Measurements from ENCODE around the gene CCDC158. TPM values are rescaled to one million over a fixed set of nuclear protein-coding genes. Genes with fewer than 3 reads are reported as not detected.

The CCDC158 gene
- total RNA-seq, 1 donor from 2014 or later, result 1.1 TPM

DNA sequence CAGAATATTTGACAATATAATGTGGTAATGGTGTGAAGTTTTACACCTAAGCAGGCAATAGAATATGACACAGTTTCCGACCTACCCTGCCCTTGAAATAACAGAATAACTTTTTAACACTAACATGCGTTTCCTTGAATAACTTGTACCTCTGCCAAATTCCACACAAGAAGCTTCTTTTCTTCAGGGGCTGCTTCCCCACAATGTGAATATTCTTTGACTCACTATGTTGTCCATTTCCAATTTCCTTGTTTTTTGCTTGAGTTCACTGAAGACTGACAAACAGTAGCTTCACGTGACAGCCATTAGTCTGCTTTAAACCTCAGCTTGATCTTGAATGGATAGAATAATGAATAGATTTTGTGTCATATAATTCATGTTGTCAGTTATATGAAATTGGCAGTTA lies 28.4 kb upstream of the CCDC158 start:
- Histone ChIP-seq H3K36me3 (no peaks in the 10 kb centered on the region), H3K4me3 (no peak overlapping the region), H3K27me3 (no peaks in the 10 kb centered on the region), H3K27ac (no peak overlapping the region), H3K4me1 (peaks cover 2 to 3% of the 10 kb centered on the region in 2 donors), H3K9me3 (no peaks in the 10 kb centered on the region)
- intact Hi-C loops (cut with DNase I), result no loop called here
- TF ChIP-seq, protein P1, sequence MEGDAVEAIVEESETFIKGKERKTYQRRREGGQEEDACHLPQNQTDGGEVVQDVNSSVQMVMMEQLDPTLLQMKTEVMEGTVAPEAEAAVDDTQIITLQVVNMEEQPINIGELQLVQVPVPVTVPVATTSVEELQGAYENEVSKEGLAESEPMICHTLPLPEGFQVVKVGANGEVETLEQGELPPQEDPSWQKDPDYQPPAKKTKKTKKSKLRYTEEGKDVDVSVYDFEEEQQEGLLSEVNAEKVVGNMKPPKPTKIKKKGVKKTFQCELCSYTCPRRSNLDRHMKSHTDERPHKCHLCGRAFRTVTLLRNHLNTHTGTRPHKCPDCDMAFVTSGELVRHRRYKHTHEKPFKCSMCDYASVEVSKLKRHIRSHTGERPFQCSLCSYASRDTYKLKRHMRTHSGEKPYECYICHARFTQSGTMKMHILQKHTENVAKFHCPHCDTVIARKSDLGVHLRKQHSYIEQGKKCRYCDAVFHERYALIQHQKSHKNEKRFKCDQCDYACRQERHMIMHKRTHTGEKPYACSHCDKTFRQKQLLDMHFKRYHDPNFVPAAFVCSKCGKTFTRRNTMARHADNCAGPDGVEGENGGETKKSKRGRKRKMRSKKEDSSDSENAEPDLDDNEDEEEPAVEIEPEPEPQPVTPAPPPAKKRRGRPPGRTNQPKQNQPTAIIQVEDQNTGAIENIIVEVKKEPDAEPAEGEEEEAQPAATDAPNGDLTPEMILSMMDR (IDR thresholded peaks at IDR 0.05), result no peak
- DNase-seq (ENCODE audit: low spot score in 2 of 2), result no peak

DNA sequence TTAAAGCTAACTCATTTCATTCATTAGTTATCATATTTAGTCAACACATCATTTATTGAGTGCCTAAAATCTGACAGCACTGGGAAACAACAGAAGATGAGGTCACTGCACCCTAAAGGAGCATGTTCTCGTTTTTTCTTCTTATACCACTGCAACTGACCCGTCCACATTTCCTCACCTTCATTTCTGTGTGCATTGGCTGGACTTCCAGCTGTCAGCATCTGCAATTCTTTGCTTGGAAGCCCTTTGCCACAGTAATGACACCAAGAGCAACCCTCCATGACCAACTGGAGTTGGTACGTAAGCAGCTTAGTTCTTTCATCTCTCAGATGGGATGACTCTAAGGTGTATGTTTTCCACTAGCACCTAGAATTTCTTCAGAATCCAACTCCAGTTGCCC lies 27.3 kb upstream of the CCDC158 start:
- intact Hi-C loops (cut with DNase I), result no loop called here
- TF ChIP-seq, protein P1 (IDR thresholded peaks at IDR 0.05), result no peak
- DNase-seq (ENCODE audit: low spot score in 2 of 2), result no peak

DNA sequence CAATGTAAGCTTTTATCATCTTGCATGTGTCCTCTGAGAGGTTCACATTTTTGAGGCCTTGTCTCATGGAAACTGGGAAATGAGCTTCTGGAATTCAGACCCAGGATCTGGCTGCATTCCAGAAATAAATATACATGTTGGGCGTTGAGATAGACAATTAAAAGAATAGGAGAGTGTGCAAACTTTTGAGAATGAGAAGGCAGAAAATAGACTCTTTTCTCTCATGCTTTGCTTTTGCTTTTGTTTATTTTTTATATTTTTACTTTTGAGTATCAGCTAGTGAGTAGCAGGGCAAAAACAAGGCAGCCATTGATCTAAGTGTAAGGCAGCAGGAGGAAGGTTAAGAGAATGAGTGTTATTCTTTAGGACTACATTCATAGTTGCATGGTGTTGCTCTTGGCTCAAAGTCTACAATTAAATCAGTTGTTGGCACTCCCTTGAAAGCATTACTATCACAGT lies 26.5 kb upstream of the CCDC158 start:
- DNase-seq (ENCODE audit: low spot score in 2 of 2), result no peak
- H3K36me3 ChIP-seq, result no peaks in the 10 kb centered on the region
- no peaks in the 10 kb centered on the region for H3K27me3 ChIP-seq
- H3K4me1 ChIP-seq, result peaks cover 2 to 3% of the 10 kb centered on the region in 2 donors
- H3K27ac ChIP-seq, result peak overlapping the region in 1 of 2 donors; percentile 10
- no peaks in the 10 kb centered on the region for H3K9me3 ChIP-seq
- intact Hi-C loops (cut with DNase I), result no loop called here
- TF ChIP-seq, protein P1 (IDR thresholded peaks at IDR 0.05), result no peak
- H3K4me3 ChIP-seq, result no peak overlapping the region

More for the DNA sequence above, 27.3 kb upstream of the CCDC158 start:
- H3K27me3 ChIP-seq, result no peaks in the 10 kb centered on the region
- H3K9me3 ChIP-seq, result no peaks in the 10 kb centered on the region
- H3K36me3 ChIP-seq, result no peaks in the 10 kb centered on the region
- no peak overlapping the region for H3K4me3 ChIP-seq
- H3K4me1 ChIP-seq, result peaks cover 2 to 3% of the 10 kb centered on the region in 2 donors
- H3K27ac ChIP-seq, result no peak overlapping the region

DNA sequence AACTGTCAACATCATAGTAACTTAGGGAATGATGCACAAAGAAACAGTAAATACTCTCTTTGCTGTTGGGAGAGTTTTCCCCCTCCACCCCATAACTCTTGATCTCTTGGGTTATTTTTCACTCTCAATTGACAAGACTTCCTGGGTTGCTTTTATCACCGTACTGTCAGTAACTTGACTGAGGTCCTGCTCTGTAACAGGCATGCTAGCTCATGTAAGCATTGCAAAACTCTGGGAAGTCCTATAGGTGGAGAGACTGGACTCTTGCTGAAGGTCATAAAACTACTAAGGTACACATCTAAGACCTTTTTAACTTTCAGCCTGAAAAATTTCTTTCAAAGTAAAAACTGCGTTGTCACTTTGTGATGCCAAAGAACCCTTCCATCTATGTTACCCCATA lies 25.0 kb upstream of the CCDC158 start:
- H3K27me3 ChIP-seq, result no peaks in the 10 kb centered on the region
- H3K9me3 ChIP-seq, result no peaks in the 10 kb centered on the region
- TF ChIP-seq, protein P1 (IDR thresholded peaks at IDR 0.05), result no peak
- no peak overlapping the region for H3K27ac ChIP-seq
- peaks cover 2 to 3% of the 10 kb centered on the region in 2 donors for H3K4me1 ChIP-seq
- no peaks in the 10 kb centered on the region for H3K36me3 ChIP-seq
- no peak overlapping the region for H3K4me3 ChIP-seq
- intact Hi-C loops (cut with DNase I), result no loop called here
- DNase-seq (ENCODE audit: low spot score in 2 of 2), result no peak

DNA sequence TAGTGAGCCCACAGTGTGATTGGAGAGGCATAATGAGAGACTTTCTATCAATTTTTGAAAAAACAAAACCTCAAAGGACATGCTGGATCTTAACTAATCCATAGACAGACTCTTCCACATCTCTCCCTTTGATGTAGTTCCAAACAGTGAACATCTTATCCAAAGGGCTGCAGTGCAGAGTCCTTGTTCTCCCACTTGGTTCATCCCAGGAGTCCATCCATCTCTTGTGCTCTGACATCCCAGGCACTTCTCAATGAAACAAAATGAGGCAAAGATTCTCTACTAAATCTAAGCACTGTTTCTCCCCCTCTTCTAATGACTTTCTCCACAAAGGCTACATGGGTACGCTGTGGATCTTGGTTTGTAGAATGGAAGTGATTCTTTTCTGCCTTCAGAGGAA lies 22.4 kb upstream of the CCDC158 start:
- Histone ChIP-seq H3K4me1 (peaks cover 0 to 3% of the 10 kb centered on the region in 2 donors), H3K9me3 (no peaks in the 10 kb centered on the region), H3K27ac (no peak overlapping the region), H3K36me3 (no peaks in the 10 kb centered on the region), H3K27me3 (no peaks in the 10 kb centered on the region), H3K4me3 (no peak overlapping the region)
- TF ChIP-seq, protein P1 (IDR thresholded peaks at IDR 0.05), result no peak
- no peak for DNase-seq (ENCODE audit: low spot score in 2 of 2)
- intact Hi-C loops (cut with DNase I), result no loop called here

DNA sequence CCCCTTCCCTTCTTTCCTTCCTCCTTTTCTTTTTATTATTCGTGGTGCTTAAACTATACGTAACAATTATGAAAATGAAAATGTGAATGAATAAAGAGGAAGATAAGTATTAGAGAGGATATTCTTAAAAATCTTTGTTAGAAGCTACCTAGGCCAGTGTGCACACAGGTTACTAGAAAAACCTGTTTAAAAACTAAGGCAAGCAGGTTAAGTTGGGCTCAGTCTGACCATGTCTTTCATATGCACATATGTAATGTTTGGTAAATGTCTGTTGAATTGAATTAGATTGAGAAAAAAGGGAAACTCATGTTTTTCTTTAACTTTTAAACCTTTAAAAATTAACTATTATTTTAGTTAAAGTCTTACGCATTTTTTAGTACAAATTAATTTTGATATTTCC lies 21.9 kb upstream of the CCDC158 start:
- DNase-seq (ENCODE audit: low spot score in 2 of 2), result no peak
- H3K4me1 ChIP-seq, result peaks cover 0 to 3% of the 10 kb centered on the region in 2 donors
- no peaks in the 10 kb centered on the region for H3K27me3 ChIP-seq
- TF ChIP-seq, protein P1 (IDR thresholded peaks at IDR 0.05), result no peak
- H3K36me3 ChIP-seq, result no peaks in the 10 kb centered on the region
- H3K4me3 ChIP-seq, result no peak overlapping the region
- H3K27ac ChIP-seq, result no peak overlapping the region
- intact Hi-C loops (cut with DNase I), result no loop called here
- H3K9me3 ChIP-seq, result no peaks in the 10 kb centered on the region
